ENCODE measurements around the gene CMBL. TPM values are rescaled to one million over a fixed set of nuclear protein-coding genes. Genes with fewer than 3 reads are reported as not detected.

Gene CMBL
- total and polyA plus RNA-seq, 5 donors from 2014 or later, result 0.13 to 0.59 (median 0.33) TPM; not detected in 2

DNA sequence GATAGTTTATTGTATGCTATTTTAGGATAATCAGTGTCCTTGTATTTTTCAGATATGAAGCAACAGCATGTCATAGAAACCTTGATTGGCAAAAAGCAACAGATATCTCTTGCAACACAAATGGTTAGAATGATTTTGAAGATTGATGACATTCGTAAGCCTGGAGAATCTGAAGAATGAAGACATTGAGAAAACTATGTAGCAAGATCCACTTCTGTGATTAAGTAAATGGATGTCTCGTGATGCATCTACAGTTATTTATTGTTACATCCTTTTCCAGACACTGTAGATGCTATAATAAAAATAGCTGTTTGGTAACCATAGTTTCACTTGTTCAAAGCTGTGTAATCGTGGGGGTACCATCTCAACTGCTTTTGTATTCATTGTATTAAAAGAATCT is 43.1 kb downstream of the CMBL start:
- Histone ChIP-seq H3K36me3 (ENCODE audit: control insufficient read depth, insufficient read depth, low read length) (peaks cover 61% of the 10 kb centered on the region), H3K27ac (ENCODE audit: insufficient read depth, low read length, poor library complexity, severe bottlenecking) (no peak overlapping the region), H3K27me3 (ENCODE audit: control insufficient read depth, insufficient read depth, low read length) (no peaks in the 10 kb centered on the region), H3K4me1 (ENCODE audit: control insufficient read depth, insufficient read depth, low read length, poor library complexity, severe bottlenecking) (no peaks in the 10 kb centered on the region), H3K4me3 (ENCODE audit: low read depth, low read length) (no peak overlapping the region), H3K9me3 (ENCODE audit: control insufficient read depth in 2 of 2, low read length in 2 of 2) (no peaks in the 10 kb centered on the region)
- H3K36me3 Mint-ChIP-seq, result peaks cover 35% of the 10 kb centered on the region
- DNase-seq, result no peak
- peak overlapping the region in 1 of 3 donors; percentile 3 for H3K27ac Mint-ChIP-seq
- no peak for ATAC-seq (ENCODE audit: low read depth in 2 of 2)
- peaks cover 0 to 3% (median 0%) of the 10 kb centered on the region in 4 donors for H3K4me1 Mint-ChIP-seq
- H3K4me3 Mint-ChIP-seq, result no peak overlapping the region
- H3K27me3 Mint-ChIP-seq, result no peaks in the 10 kb centered on the region
- H3K9me3 Mint-ChIP-seq, result peaks cover 0 to 2% (median 0%) of the 10 kb centered on the region in 7 donors

GRCh38 chr5:10262995-10263394 is 44.7 kb downstream of the CMBL start:
- Histone ChIP-seq H3K4me3 (ENCODE audit: low read depth, low read length) (no peak overlapping the region), H3K27ac (ENCODE audit: insufficient read depth, low read length, poor library complexity, severe bottlenecking) (no peak overlapping the region), H3K4me1 (ENCODE audit: control insufficient read depth, insufficient read depth, low read length, poor library complexity, severe bottlenecking) (no peaks in the 10 kb centered on the region), H3K9me3 (ENCODE audit: control insufficient read depth in 2 of 2, low read length in 2 of 2) (no peaks in the 10 kb centered on the region), H3K36me3 (ENCODE audit: control insufficient read depth, insufficient read depth, low read length) (peaks cover 77% of the 10 kb centered on the region), H3K27me3 (ENCODE audit: control insufficient read depth, insufficient read depth, low read length) (no peaks in the 10 kb centered on the region)
- Mint-ChIP-seq H3K9me3 (no peaks in the 10 kb centered on the region), H3K27me3 (no peaks in the 10 kb centered on the region), H3K36me3 (peaks cover 46% of the 10 kb centered on the region), H3K4me1 (peaks cover 0 to 4% (median 0%) of the 10 kb centered on the region in 4 donors), H3K4me3 (no peak overlapping the region), H3K27ac (no peak overlapping the region)
- DNase-seq, result no peak
- ATAC-seq (ENCODE audit: low read depth in 2 of 2), result no peak

DNA sequence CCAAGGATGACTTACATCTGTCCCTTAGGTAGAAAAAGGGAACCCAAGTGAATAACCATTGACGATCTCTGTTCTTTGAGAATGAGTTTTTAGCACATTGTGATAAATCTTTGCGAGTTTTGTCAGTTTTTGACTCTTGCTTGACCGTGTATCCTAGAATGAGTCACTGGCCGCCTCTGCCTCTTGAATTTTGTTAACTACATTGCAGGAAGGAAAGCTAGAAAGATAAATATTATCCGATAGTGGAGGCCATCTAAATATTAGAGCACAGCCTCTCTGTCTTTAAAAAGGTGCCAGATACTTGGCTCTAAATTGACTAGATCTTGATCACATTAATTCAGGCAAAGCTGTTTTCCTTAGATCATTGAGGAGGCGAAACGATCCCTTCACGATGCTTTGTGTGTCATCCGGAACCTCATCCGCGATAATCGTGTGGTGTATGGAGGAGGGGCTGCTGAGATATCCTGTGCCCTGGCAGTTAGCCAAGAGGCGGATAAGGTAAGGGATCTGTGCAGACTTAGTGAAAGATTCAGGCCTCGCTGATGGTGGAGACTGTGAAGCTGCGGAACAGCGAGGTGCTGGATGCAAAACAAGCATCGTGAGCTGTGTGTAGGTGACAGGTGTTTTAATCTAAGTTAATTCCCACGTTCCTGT is 45.5 kb downstream of the CMBL start:
- ATAC-seq (ENCODE audit: low read depth in 2 of 2), result no peak

DNA sequence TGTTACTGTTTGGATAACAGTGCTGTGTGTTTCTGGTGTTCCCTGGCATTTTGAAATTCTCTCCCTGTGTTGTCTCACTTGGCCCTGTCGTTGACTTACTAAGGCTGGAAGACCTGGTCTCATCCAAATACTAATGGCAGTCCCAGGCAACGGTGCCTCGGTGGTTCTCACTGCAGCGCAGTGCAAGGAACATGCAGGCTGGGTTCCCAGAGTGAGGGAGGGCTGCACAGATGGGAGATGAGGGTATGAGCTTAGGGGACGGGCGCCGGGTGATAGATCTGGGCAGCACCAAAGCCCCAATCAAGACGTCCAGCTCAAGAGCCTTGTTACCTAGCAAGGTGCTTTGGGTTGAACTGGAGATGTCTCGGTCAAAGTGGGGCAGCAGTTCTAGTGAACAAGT is 46.6 kb downstream of the CMBL start:
- H3K4me3 Mint-ChIP-seq, result no peak overlapping the region
- no peak overlapping the region for H3K4me3 ChIP-seq (ENCODE audit: low read depth, low read length)
- no peak for DNase-seq
- peaks cover 96% of the 10 kb centered on the region for H3K36me3 ChIP-seq (ENCODE audit: control insufficient read depth, insufficient read depth, low read length)
- no peaks in the 10 kb centered on the region for H3K9me3 ChIP-seq (ENCODE audit: control insufficient read depth in 2 of 2, low read length in 2 of 2)
- H3K36me3 Mint-ChIP-seq, result peaks cover 51% of the 10 kb centered on the region
- no peaks in the 10 kb centered on the region for H3K27me3 ChIP-seq (ENCODE audit: control insufficient read depth, insufficient read depth, low read length)
- no peaks in the 10 kb centered on the region for H3K27me3 Mint-ChIP-seq
- ATAC-seq (ENCODE audit: low read depth in 2 of 2), result no peak
- H3K4me1 ChIP-seq (ENCODE audit: control insufficient read depth, insufficient read depth, low read length, poor library complexity, severe bottlenecking), result no peaks in the 10 kb centered on the region
- no peak overlapping the region for H3K27ac ChIP-seq (ENCODE audit: insufficient read depth, low read length, poor library complexity, severe bottlenecking)
- H3K9me3 Mint-ChIP-seq, result no peaks in the 10 kb centered on the region
- H3K4me1 Mint-ChIP-seq, result peaks cover 0 to 5% (median 2%) of the 10 kb centered on the region in 4 donors
- no peak overlapping the region for H3K27ac Mint-ChIP-seq

More for the DNA sequence above, 45.5 kb downstream of the CMBL start:
- Histone ChIP-seq H3K27ac (ENCODE audit: insufficient read depth, low read length, poor library complexity, severe bottlenecking) (no peak overlapping the region), H3K36me3 (ENCODE audit: control insufficient read depth, insufficient read depth, low read length) (peaks cover 84% of the 10 kb centered on the region), H3K4me3 (ENCODE audit: low read depth, low read length) (no peak overlapping the region), H3K4me1 (ENCODE audit: control insufficient read depth, insufficient read depth, low read length, poor library complexity, severe bottlenecking) (no peaks in the 10 kb centered on the region), H3K27me3 (ENCODE audit: control insufficient read depth, insufficient read depth, low read length) (no peaks in the 10 kb centered on the region), H3K9me3 (ENCODE audit: control insufficient read depth in 2 of 2, low read length in 2 of 2) (no peaks in the 10 kb centered on the region)
- H3K27me3 Mint-ChIP-seq, result no peaks in the 10 kb centered on the region
- DNase-seq, result no peak
- H3K4me1 Mint-ChIP-seq, result peaks cover 0 to 4% (median 2%) of the 10 kb centered on the region in 4 donors
- H3K4me3 Mint-ChIP-seq, result no peak overlapping the region
- H3K27ac Mint-ChIP-seq, result no peak overlapping the region
- peaks cover 48% of the 10 kb centered on the region for H3K36me3 Mint-ChIP-seq
- no peaks in the 10 kb centered on the region for H3K9me3 Mint-ChIP-seq

DNA sequence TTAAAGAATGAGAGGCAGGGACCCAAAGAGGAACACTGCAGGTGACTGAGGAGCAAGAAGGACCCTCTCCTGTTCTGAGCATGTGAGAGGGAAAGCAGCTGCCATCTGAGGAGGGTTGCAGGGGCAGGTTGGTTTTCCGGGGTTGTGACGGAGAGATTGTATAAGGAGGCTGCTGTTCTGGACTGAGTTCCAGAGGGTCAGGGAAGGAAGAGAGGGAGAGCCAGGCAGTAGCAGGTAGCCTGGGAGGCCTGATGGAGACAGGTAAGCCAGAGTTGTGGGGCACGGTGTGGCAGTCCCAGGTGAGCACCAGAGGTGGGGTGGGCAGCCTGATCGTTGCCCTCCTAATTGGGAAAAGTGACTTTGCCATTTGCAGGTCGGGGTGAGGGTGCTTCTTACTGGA is 47.8 kb downstream of the CMBL start:
- Histone ChIP-seq H3K27ac (ENCODE audit: insufficient read depth, low read length, poor library complexity, severe bottlenecking) (no peak overlapping the region), H3K9me3 (ENCODE audit: control insufficient read depth in 2 of 2, low read length in 2 of 2) (no peaks in the 10 kb centered on the region), H3K4me1 (ENCODE audit: control insufficient read depth, insufficient read depth, low read length, poor library complexity, severe bottlenecking) (no peaks in the 10 kb centered on the region), H3K4me3 (ENCODE audit: low read depth, low read length) (no peak overlapping the region), H3K27me3 (ENCODE audit: control insufficient read depth, insufficient read depth, low read length) (no peaks in the 10 kb centered on the region), H3K36me3 (ENCODE audit: control insufficient read depth, insufficient read depth, low read length) (peaks cover 99% of the 10 kb centered on the region)
- no peaks in the 10 kb centered on the region for H3K9me3 Mint-ChIP-seq
- H3K4me3 Mint-ChIP-seq, result no peak overlapping the region
- no peaks in the 10 kb centered on the region for H3K27me3 Mint-ChIP-seq
- DNase-seq, result no peak
- H3K4me1 Mint-ChIP-seq, result peaks cover 0 to 14% (median 5%) of the 10 kb centered on the region in 4 donors
- H3K27ac Mint-ChIP-seq, result peak overlapping the region in 2 of 3 donors; percentile 77 to 80
- H3K36me3 Mint-ChIP-seq, result peaks cover 53% of the 10 kb centered on the region
- ATAC-seq (ENCODE audit: low read depth in 2 of 2), result no peak

DNA sequence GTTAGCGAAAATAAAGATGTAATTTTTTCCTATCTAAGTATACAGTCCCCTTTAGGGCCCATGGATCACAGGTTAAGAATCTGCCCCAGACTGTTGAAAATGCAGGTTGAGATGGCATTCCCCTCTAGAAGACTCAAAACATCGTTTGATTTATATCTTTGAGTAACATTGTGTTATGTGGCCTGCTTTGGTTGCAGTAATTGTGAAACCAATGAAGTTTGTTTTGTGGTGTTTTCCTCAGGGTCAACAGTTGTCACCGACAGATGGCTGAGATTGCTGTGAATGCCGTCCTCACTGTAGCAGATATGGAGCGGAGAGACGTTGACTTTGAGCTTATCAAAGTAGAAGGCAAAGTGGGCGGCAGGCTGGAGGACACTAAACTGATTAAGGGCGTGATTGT is 49.8 kb downstream of the CMBL start:
- ATAC-seq (ENCODE audit: low read depth in 2 of 2) (no peak), DNase-seq (no peak)
- Histone ChIP-seq H3K4me3 (ENCODE audit: low read depth, low read length) (no peak overlapping the region), H3K27me3 (ENCODE audit: control insufficient read depth, insufficient read depth, low read length) (no peaks in the 10 kb centered on the region), H3K9me3 (ENCODE audit: control insufficient read depth in 2 of 2, low read length in 2 of 2) (no peaks in the 10 kb centered on the region), H3K36me3 (ENCODE audit: control insufficient read depth, insufficient read depth, low read length) (peaks cover 90% of the 10 kb centered on the region), H3K27ac (ENCODE audit: insufficient read depth, low read length, poor library complexity, severe bottlenecking) (no peak overlapping the region), H3K4me1 (ENCODE audit: control insufficient read depth, insufficient read depth, low read length, poor library complexity, severe bottlenecking) (peaks cover 12% of the 10 kb centered on the region)
- Mint-ChIP-seq H3K27ac (no peak overlapping the region), H3K4me3 (no peak overlapping the region), H3K36me3 (peaks cover 48% of the 10 kb centered on the region), H3K9me3 (no peaks in the 10 kb centered on the region), H3K27me3 (no peaks in the 10 kb centered on the region), H3K4me1 (peaks cover 7 to 29% (median 19%) of the 10 kb centered on the region in 4 donors)

DNA sequence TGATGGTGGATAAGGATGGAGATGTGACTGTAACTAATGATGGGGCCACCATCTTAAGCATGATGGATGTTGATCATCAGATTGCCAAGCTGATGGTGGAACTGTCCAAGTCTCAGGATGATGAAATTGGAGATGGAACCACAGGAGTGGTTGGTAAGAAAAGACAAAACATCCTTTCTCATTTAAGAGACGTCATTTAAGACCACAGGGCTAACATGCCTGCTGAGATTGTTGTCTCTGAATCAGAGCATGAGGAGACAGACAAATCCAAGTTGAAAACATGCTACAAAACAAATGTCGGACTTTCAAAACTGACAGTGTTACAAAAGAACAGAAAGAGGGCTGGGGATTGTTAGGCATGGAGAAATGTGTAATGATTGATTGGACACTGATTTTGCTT is 53.0 kb downstream of the CMBL start:
- H3K36me3 Mint-ChIP-seq, result peaks cover 35% of the 10 kb centered on the region
- peaks cover 5% of the 10 kb centered on the region for H3K27me3 Mint-ChIP-seq
- DNase-seq, result no peak
- no peak overlapping the region for H3K4me3 Mint-ChIP-seq
- H3K27ac ChIP-seq (ENCODE audit: insufficient read depth, low read length, poor library complexity, severe bottlenecking), result no peak overlapping the region
- H3K9me3 ChIP-seq (ENCODE audit: control insufficient read depth in 2 of 2, low read length in 2 of 2), result no peaks in the 10 kb centered on the region
- peaks cover 18 to 52% (median 38%) of the 10 kb centered on the region in 4 donors for H3K4me1 Mint-ChIP-seq
- no peaks in the 10 kb centered on the region for H3K9me3 Mint-ChIP-seq
- no peak for ATAC-seq (ENCODE audit: low read depth in 2 of 2)
- peak overlapping the region in 1 of 3 donors; percentile 40 for H3K27ac Mint-ChIP-seq
- H3K27me3 ChIP-seq (ENCODE audit: control insufficient read depth, insufficient read depth, low read length), result no peaks in the 10 kb centered on the region
- peaks cover 35% of the 10 kb centered on the region for H3K4me1 ChIP-seq (ENCODE audit: control insufficient read depth, insufficient read depth, low read length, poor library complexity, severe bottlenecking)
- H3K4me3 ChIP-seq (ENCODE audit: low read depth, low read length), result no peak overlapping the region
- peaks cover 58% of the 10 kb centered on the region for H3K36me3 ChIP-seq (ENCODE audit: control insufficient read depth, insufficient read depth, low read length)

- no peak overlapping the region for H3K27ac ChIP-seq (ENCODE audit: insufficient read depth, low read length, poor library complexity, severe bottlenecking)
- DNase-seq (no peak), ATAC-seq (ENCODE audit: low read depth in 2 of 2) (no peak)
- H3K27me3 ChIP-seq (ENCODE audit: control insufficient read depth, insufficient read depth, low read length), result no peaks in the 10 kb centered on the region
- H3K36me3 ChIP-seq (ENCODE audit: control insufficient read depth, insufficient read depth, low read length), result peaks cover 45% of the 10 kb centered on the region
- Mint-ChIP-seq H3K27ac (no peak overlapping the region), H3K4me3 (peak overlapping the region in 2 of 4 donors; percentile 1 to 9), H3K9me3 (no peaks in the 10 kb centered on the region), H3K27me3 (peaks cover 6% of the 10 kb centered on the region), H3K36me3 (peaks cover 26% of the 10 kb centered on the region), H3K4me1 (peaks cover 18 to 59% (median 46%) of the 10 kb centered on the region in 4 donors)
- H3K4me3 ChIP-seq (ENCODE audit: low read depth, low read length), result peak overlapping the region; percentile 17
- H3K4me1 ChIP-seq (ENCODE audit: control insufficient read depth, insufficient read depth, low read length, poor library complexity, severe bottlenecking), result peaks cover 44% of the 10 kb centered on the region
- H3K9me3 ChIP-seq (ENCODE audit: control insufficient read depth in 2 of 2, low read length in 2 of 2), result no peaks in the 10 kb centered on the region
Measured at GRCh38 chr5:10253390-10253789, 54.3 kb downstream of the CMBL start.

Measured in CD4-positive, CD25-positive, alpha-beta regulatory T cell (primary cell).